ENCODE measurements around the gene CCL8.

The CCL8 gene

DNA sequence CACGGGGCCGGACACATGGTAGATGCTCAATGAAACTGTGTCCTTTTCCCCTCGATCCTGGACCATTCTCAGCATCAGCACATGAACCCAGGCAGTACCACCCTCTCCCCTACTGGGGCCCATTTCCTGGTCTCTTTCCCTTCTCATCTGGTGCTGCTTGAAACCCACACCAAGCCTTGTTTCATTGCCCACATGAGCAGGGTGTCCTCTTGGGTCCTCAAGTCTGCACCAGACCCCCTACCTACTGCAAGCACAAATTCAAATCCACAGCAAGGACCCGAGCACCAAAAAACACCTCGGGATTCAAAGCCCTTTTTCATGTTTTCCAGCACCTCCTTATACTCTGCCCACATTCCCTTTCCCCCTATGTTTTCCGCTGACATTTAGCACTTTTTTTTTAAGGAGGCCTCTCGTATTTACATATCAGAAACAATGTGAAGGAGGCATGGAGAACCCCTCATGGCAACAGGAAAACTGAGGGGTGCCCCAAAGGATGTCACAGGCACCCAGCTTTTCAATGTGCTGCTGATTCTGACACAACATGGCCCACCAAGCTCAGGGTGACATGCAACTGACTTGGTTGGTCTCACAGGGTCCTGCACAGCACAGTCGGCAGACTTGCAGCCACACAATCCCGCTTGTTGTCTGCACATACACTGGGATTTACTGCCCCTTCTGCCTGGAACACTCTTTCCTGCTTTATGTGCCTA, 48.4 kb downstream of the CCL8 start:
- no peak for TF ChIP-seq POLR2A (IDR thresholded peaks at IDR 0.05; ENCODE audit: low read depth, low read length)
- DNase-seq (ENCODE audit: insufficient read length, low spot score) (no peak), FAIRE-seq (no peak)

DNA sequence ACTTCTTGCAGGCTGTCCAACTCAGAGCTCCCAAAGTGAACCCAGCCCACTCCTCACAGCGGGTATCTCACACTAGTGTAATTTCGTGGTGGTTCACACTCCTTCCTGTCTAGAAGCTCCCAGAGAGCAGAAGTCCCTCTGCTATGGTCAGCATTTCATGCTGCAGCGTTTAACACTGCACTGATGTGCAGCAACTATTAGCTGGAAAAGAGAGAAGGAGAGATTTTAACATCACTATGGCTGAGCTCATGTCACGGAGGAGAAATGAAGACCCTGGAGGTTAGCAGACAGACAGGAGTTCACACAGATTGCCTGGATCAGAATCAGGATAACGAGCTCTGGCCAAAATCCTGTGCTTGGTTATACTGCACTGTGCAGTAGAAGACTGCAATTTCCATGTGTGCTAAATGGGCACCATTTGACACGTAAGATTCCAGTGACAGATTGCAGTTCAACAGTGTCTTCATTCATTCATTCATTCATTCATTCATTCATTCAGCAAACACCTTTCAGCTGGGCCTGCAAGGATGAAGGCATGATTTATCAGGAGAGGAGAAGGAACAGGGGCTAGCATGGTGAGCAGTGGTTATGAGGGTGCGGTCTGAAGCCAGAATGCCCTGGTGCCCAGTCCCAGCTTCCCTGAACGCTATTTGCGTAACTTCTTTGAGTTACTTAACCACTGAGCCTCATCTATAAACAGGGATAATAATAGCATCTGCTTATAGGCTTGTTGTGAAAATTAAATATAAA, 49.1 kb downstream of the CCL8 start:
- no peak for FAIRE-seq
- DNase-seq (ENCODE audit: insufficient read length, low spot score): no peak

DNA sequence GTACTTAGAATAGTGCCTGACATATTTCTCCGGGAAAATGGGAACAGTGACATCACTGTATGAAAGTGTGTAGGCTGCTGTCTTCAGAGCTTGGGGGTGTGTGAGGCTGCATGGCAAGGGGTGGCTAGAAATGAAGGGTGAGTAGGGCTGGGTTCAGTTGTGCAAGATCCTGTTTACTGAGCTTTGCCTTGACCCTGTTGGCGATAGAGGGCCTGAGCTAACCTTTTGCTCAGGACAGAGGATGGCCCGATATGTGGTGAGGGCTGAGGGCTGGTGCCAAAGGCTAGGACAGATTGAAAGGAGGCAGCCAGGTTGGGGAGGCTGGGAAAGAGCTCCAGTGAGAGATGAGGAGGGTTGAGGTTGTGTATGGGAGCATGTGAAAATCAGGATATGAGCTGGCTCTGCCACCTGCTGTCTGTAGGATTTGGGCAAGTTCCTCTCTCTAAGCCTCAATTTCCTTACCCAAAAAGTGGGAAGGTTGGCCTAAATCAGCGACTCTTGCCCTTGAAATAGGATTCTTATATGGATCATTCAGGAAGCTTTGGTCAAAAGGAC, 49.8 kb downstream of the CCL8 start:
- DNase-seq (ENCODE audit: insufficient read length, low spot score) (no peak), FAIRE-seq (no peak)
- TF ChIP-seq POLR2A (IDR thresholded peaks at IDR 0.05; ENCODE audit: low read depth, low read length): no peak

More for the DNA sequence above, 49.1 kb downstream of the CCL8 start:
- TF ChIP-seq POLR2A (IDR thresholded peaks at IDR 0.05; ENCODE audit: low read depth, low read length): no peak

DNA sequence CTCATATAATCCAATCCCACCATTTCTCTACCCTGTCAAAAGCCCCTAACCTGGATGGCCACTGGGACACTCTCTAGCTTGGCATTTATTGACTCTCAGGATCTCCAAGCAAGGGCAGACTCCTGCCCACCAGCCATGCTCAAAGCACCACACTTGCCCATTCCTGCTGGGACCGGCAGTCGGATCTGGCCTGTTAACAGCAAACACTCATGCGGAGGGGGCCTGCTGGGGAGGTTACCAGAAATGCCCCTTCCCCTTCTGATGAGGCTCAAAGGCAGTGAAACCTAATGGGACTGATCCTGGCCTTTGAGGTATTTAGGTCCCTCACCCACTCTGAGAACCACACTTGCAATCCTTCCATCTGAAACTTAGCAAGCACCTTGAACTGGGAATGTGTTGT, 50.3 kb downstream of the CCL8 start:
- no peak for FAIRE-seq
- no peak for DNase-seq (ENCODE audit: insufficient read length, low spot score)
- no peak for TF ChIP-seq POLR2A (IDR thresholded peaks at IDR 0.05; ENCODE audit: low read depth, low read length)

DNA sequence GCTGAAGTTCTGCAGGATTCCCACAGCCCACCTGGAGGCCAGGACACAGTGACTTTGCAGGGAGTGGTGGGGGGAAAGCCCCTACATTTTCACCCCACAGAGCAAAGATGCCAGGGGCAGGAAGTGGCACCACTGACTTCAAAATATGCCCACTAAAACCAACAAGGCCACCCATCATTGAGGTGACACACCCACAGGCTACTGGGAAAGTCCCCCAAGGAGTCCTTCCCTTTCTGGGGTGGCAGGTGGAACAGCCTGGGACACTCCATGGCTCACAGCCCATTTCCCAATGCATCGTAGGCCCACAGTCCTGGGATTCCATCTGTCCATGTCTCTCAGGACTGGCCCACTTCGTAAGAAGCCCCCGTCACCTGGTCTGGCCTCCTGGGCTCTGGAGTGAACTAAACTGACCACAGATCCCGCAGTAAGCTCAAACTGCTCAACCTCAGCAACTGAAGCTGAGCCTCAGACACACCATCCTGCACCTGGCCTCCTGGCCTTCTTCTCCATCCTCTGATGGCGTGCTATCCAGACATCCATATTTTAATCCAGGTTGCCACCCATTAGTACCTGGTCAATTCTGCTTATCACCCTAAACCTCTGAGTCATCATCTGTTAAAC, 51.3 kb downstream of the CCL8 start:
- DNase-seq (ENCODE audit: insufficient read length, low spot score) (no peak), FAIRE-seq (no peak)
- TF ChIP-seq POLR2A (IDR thresholded peaks at IDR 0.05; ENCODE audit: low read depth, low read length): no peak

DNA sequence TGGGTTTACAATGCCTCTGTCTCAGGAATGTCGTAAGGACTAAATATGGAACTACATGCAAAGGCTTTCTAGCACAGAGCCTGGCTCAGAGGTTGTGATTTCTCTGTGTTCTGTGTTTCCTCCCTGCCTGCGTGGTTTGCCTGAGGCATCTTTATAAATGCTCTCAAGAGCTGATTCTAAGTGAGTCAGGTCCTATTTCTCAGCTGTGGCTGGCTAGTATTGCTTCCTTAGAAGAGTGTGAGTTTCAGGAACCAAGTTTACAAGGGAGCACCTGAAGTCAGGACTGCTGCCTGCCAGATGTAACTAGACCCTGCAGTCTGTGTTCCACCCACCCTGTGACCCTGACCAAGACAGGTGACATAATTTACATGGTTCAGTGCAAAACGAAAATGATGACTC, 51.8 kb downstream of the CCL8 start:
- FAIRE-seq: no peak
- no peak for TF ChIP-seq POLR2A (IDR thresholded peaks at IDR 0.05; ENCODE audit: low read depth, low read length)
- no peak for DNase-seq (ENCODE audit: insufficient read length, low spot score)
